HCT116 (cell line): Measurements from ENCODE around the gene PRC1. TPM values are rescaled to one million over a fixed set of nuclear protein-coding genes. Genes with fewer than 3 reads are reported as not detected.

Experiments
- ATAC-seq: fragments of 200-7000 bp; cut with Tn5 transposase; 2 replicates; pipeline ENCODE4 v1.9.1; 2020; ENCODE audit warnings: mild to moderate bottlenecking, moderate library complexity
- BruUV-seq: library from RNA; stranded (reverse); fragments of 400-500 nt; replicated peaks from 2 replicates; lab custom pipeline; 2021; lab: Mats Ljungman, UMichigan
- CTCF ChIA-PET: fragments of 300-600 bp; sonication (Branson Sonifier 250); formaldehyde crosslinking; loops from one replicate; lab custom pipeline; 2021; ENCODE audit warnings: antibody characterized with exemption; lab: Charles Lee
- POLR2A ChIA-PET: fragments of 300-600, 350-600 bp; sonication (Branson Sonifier 250); formaldehyde crosslinking; loops from one replicate; lab custom pipeline; 2021; ENCODE audit warnings: antibody characterized with exemption; lab: Charles Lee
- RAD21 ChIA-PET, 2 experiments: fragments of 300-600 bp; sonication (Branson Sonifier 250); formaldehyde crosslinking; loops; one replicate each; lab custom pipeline; 2023; ENCODE audit warnings: low total read pairs in 2 of 2; ENCODE audit not compliant: uncharacterized antibody in 2 of 2, unreplicated experiment in 2 of 2, low non-redundant PET in 1 of 2; lab: Charles Lee
- DNase-seq: peaks from one replicate; pipeline ENCODE4 v3.0.0-alpha.2; 2010; ENCODE audit warnings: low read depth, low spot score
- H2AFZ ChIP-seq: fragments of 200-600 bp; shearing (Covaris generic), sonication (generic); 2 replicates; pipeline ENCODE4 v1.6.1; 2017; ENCODE audit warnings: low read depth, mixed run types, mixed read lengths, antibody characterized with exemption, low read length; ENCODE audit not compliant: poor library complexity, severe bottlenecking
- H3K27ac ChIP-seq: 2 replicates; pipeline ENCODE4 v1.5.1; 2012; ENCODE audit warnings: low read depth, low read length
- H3K27me3 ChIP-seq: fragments of 200-600 bp; sonication (generic); 2 replicates; pipeline ENCODE4 v1.6.1; 2016; ENCODE audit warnings: mixed run types, low read length, mixed read lengths; ENCODE audit not compliant: insufficient read depth
- H3K36me3 ChIP-seq, 2 experiments: fragments of 200-500 bp in 1 of 2; fragments of 200-600 bp in 1 of 2; sonication (Bioruptor generic) in 1 of 2; sonication (generic) in 1 of 2; 2 replicates each; pipeline versions ENCODE4 v1.5.1 to v1.6.1; 2014 to 2016; ENCODE audit warnings: low read length in 2 of 2, inconsistent platforms in 1 of 2, mixed read lengths in 1 of 2, mixed run types in 1 of 2; ENCODE audit not compliant: insufficient read depth in 2 of 2, control insufficient read depth in 1 of 2
- H3K4me1 ChIP-seq, 2 experiments: fragments of 200-600 bp in 1 of 2; sonication (generic) in 1 of 2; 2 replicates each; pipeline versions ENCODE4 v1.5.1 to v1.6.1; 2012 to 2017; ENCODE audit warnings: low read length in 2 of 2, inconsistent platforms in 1 of 2, mild to moderate bottlenecking in 1 of 2, mixed read lengths in 1 of 2, mixed run types in 1 of 2, moderate library complexity in 1 of 2; ENCODE audit not compliant: insufficient read depth in 2 of 2, control insufficient read depth in 1 of 2
- H3K4me2 ChIP-seq: fragments of 200-600 bp; sonication (generic); 2 replicates; pipeline ENCODE4 v1.6.1; 2017; ENCODE audit warnings: mixed run types, low read length, mixed read lengths
- H3K4me3 ChIP-seq, 2 experiments: fragments of 200-600 bp in 1 of 2; sonication (generic) in 1 of 2; replicated peaks in 1 of 2; 2 replicates each; pipeline ENCODE4 v1.5.1; 2011 to 2016; ENCODE audit warnings: low read length in 2 of 2, control low read depth in 1 of 2, low read depth in 1 of 2, mild to moderate bottlenecking in 1 of 2, mixed read lengths in 1 of 2, mixed run types in 1 of 2
- H3K79me2 ChIP-seq: fragments of 200-600 bp; sonication (generic); 2 replicates; pipeline ENCODE4 v1.6.1; 2017; ENCODE audit warnings: mild to moderate bottlenecking, mixed run types, low read length, moderate library complexity, mixed read lengths; ENCODE audit not compliant: insufficient read depth
- H3K9ac ChIP-seq: fragments of 200-600 bp; sonication (generic); 2 replicates; pipeline ENCODE4 v1.6.1; 2016; ENCODE audit warnings: low read length, mixed read lengths
- H3K9me2 ChIP-seq: fragments of 200-600 bp; sonication (generic), shearing (Covaris generic); 2 replicates; pipeline ENCODE4 v1.6.1; 2017; ENCODE audit warnings: mixed run types, mild to moderate bottlenecking, moderate library complexity; ENCODE audit not compliant: insufficient read depth
- H3K9me3 ChIP-seq, 2 experiments: fragments of 200-500 bp in 1 of 2; fragments of 200-600 bp in 1 of 2; sonication (Bioruptor generic) in 1 of 2; sonication (generic) in 1 of 2; 2 replicates each; pipeline ENCODE4 v1.6.1; 2014 to 2017; ENCODE audit warnings: low read length in 2 of 2, mixed read lengths in 2 of 2, inconsistent platforms in 1 of 2, low read depth in 1 of 2, mild to moderate bottlenecking in 1 of 2, mixed run types in 1 of 2, moderate library complexity in 1 of 2; ENCODE audit not compliant: control insufficient read depth in 1 of 2, insufficient read depth in 1 of 2
- H4K20me1 ChIP-seq: fragments of 200-600 bp; sonication (generic), shearing (Covaris generic); 2 replicates; pipeline ENCODE4 v1.6.1; 2017; ENCODE audit warnings: mixed run types, mild to moderate bottlenecking, moderate library complexity; ENCODE audit not compliant: insufficient read depth
- EZH2phosphoT487 ChIP-seq: fragments of 200-600 bp; IDR thresholded peaks from 2 replicates; pipeline ENCODE4 v1.6.1; 2018; ENCODE audit warnings: antibody characterized with exemption, borderline replicate concordance
- FOSL1 ChIP-seq: IDR thresholded peaks from 2 replicates; pipeline ENCODE4 v1.6.1; 2012; ENCODE audit warnings: low read depth
- SP1 ChIP-seq: IDR thresholded peaks from 2 replicates; pipeline ENCODE4 v1.6.1; 2012; ENCODE audit warnings: low read depth
- TCF7L2 ChIP-seq: IDR thresholded peaks from 2 replicates; pipeline ENCODE4 v1.7.0; 2011; ENCODE audit warnings: borderline replicate concordance, inconsistent platforms; ENCODE audit not compliant: insufficient read depth, insufficient read length; ENCODE audit errors: extremely low read depth
- YY1 ChIP-seq: IDR thresholded peaks from 2 replicates; pipeline ENCODE4 v1.6.1; 2011; ENCODE audit warnings: low read length, low read depth, moderate library complexity, mild to moderate bottlenecking; ENCODE audit not compliant: insufficient replicate concordance; ENCODE audit errors: extremely low read depth
- intact Hi-C: fragments of 100-400 bp; cut with micrococcal nuclease; formaldehyde crosslinking; loops from 2 replicates; pipeline ENCODE4 v1.10.0; 2022
- total RNA-seq: library from RNA; stranded (reverse); gene quantifications from one replicate; pipeline ENCODE4 v1.2.1, GENCODE V29; 2021; ENCODE audit not compliant: unreplicated experiment
- TF ChIP-seq, protein P1 (sequence below): IDR thresholded peaks from 2 replicates; pipeline ENCODE4 v1.6.1; 2011; ENCODE audit warnings: mild to moderate bottlenecking, low read length, moderate library complexity; ENCODE audit not compliant: insufficient replicate concordance; ENCODE audit errors: extremely low read depth
- TF ChIP-seq, protein P2 (sequence below): IDR thresholded peaks from 2 replicates; pipeline ENCODE4 v1.6.1; 2012

PRC1 gene
- total RNA-seq, 1 experiment from 2014 or later = 186 TPM

DNA sequence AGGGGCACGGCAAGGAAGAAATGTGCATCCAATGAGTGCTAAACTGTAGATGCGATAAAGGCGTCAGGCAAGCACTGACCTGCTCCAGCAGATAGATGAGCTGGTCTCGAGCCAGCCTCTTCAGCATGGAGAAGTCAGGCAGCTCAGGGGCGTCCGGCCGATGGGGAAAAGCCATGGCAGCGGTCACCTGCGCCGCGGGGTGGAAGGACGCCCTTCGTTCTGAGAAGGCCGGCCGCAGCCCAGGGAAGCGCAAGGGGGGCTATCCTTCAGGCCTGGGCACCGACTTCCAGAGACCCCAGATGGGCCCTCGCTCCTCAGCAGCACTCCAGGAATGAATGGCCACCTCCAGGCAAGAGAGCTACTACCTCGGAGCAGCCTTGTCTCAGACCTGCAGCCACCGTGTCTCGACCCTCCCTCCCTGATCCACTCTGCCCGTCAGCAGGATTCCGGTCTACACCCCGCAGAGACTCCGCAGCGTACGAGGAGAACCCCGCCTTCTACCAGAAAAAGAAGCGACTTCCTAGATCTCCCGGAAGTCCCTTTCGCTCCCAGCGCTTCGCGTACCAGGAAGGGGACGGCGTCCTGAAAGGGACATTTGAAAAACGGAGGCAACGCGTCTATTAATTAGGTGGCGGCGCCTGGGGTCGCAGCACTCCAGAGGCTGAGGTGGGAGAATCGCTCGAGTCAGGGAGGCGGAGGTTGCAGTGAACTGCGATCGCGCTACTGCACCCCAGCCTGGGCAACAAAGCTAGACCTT lies 27.9 kb upstream of the PRC1 start, which contains the start of gene VPS33B (continued):
- TF ChIP-seq, protein P1, sequence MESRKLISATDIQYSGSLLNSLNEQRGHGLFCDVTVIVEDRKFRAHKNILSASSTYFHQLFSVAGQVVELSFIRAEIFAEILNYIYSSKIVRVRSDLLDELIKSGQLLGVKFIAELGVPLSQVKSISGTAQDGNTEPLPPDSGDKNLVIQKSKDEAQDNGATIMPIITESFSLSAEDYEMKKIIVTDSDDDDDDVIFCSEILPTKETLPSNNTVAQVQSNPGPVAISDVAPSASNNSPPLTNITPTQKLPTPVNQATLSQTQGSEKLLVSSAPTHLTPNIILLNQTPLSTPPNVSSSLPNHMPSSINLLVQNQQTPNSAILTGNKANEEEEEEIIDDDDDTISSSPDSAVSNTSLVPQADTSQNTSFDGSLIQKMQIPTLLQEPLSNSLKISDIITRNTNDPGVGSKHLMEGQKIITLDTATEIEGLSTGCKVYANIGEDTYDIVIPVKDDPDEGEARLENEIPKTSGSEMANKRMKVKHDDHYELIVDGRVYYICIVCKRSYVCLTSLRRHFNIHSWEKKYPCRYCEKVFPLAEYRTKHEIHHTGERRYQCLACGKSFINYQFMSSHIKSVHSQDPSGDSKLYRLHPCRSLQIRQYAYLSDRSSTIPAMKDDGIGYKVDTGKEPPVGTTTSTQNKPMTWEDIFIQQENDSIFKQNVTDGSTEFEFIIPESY = peak; percentile 83
- peak; percentile 64 for TF ChIP-seq SP1
- TF ChIP-seq, all 23 proteins: peak for 11

DNA sequence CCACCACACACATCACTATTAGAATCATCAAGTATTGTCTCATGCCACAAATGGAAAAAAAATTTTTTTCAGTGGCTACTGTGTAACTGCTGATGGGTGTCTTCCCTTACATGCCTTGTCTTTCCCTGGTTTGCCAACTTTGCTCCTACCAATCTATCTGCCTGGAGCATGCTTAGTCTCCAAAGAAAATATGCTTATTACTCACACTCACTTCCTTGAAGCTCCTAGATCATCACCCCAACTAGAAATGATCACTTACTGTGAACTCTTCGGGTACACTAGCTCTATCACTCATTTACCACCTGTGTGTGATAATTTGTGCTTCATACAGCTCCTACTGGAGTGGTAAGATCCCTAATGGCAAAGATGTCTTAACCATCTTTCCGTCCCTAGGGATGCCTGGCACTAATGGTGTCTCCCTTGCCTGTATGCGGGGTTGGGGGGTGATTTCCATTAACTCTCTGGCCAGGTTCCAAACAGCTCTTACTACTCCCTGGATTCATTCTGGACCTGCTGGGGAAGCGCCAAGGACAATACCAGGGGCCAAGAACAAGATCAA lies 27.3 kb upstream of the PRC1 start:
- no peaks in the 10 kb centered on the region for H3K9me2 ChIP-seq
- TF ChIP-seq YY1 (no peak), EZH2phosphoT487 (no peak), FOSL1 (no peak), TCF7L2 (peak; percentile 56)
- TF ChIP-seq, protein P2, sequence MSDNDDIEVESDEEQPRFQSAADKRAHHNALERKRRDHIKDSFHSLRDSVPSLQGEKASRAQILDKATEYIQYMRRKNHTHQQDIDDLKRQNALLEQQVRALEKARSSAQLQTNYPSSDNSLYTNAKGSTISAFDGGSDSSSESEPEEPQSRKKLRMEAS = no peak
- TF ChIP-seq, all 23 proteins: peak for 1
- no peaks in the 10 kb centered on the region for H3K27me3 ChIP-seq
- peaks cover 4 to 21% of the 10 kb centered on the region in 2 experiments; a peak in 3 of 4 replicates for H3K4me1 ChIP-seq
- H3K27ac ChIP-seq = peak overlapping the region; percentile 60
- H3K79me2 ChIP-seq = peaks cover 35% of the 10 kb centered on the region
- intact Hi-C loops = no loop called here
- no peaks in the 10 kb centered on the region for H3K9me3 ChIP-seq
- H3K36me3 ChIP-seq = peaks cover 0 to 2% of the 10 kb centered on the region in 2 experiments; a peak in 1 of 4 replicates
- peak; percentile 28 for ATAC-seq
- H2AFZ ChIP-seq = no peak overlapping the region
- H3K4me3 ChIP-seq = peak overlapping the region; percentile 78 to 83
- peak overlapping the region; percentile 82 for H3K9ac ChIP-seq
- ChIA-PET POLR2A (interaction anchor here (1.3 kb wide), 1 partner anchor 12 kb away, joined by 3 read pairs; no protein-coding TSS in a partner anchor), CTCF (interaction anchor here (0.9 to 4.1 kb wide), 2 partner anchors 12 to 250 kb away, joined by 3 to 21 read pairs; no protein-coding TSS in a partner anchor), RAD21 (no interaction called here)
- no peaks in the 10 kb centered on the region for H4K20me1 ChIP-seq
- peak overlapping the region; percentile 82 for H3K4me2 ChIP-seq
- BruUV-seq = no TSS peak
- no peak for DNase-seq
